ENCODE measurements around the gene SPA17.

DNA sequence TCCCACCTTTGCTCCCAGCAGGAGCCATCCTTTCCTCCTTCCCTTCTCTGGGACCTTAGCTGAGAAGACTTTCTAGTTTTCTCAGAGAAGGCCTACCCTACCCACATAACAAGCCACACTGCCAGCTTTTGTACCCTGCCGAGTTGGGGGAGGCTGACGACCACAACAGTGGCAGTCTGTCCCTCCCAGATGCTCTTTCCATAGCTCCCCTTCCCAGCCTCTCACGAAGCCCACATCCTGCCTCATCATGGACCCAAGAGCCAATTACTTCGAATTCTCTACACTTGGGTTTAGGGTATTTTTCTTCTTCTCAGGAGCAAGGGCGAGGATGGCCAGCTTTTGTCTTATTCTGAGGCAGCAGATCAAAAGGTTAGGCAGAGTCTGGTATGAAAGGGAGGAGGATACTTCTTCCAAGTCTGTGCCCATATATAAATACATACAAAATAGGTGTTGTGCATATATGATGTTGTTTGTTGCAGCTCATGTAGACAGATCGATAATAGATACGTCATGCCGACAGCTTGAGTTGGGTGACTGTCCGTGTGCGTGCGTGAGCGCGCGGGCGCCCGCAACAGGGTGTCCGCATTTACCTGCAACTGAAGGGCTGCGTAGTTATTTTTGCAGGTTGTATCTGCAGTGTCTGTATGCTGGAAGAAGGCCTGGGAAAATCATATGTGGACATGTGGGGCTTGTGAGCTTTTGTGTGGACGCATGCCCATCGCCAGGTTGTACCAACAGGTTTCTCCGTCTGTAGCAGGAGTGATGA is 65.2 kb downstream of the SPA17 start:
- TF ChIP-seq POLR2A (IDR thresholded peaks at IDR 0.05) (no peak), CTCF (IDR thresholded peaks at IDR 0.05) (no peak), POLR2AphosphoS5 (IDR thresholded peaks at IDR 0.05) (no peak)

Data from breast epithelium (tissue), 3 donors.